IMR-90 (cell line): ENCODE data around the gene UQCRC1.

Experiments
- BHLHE40 ChIP-seq: fragments of 150-350 bp; IDR thresholded peaks from 2 replicates; pipeline ENCODE4 v1.6.1; 2016; ENCODE audit warnings: mild to moderate bottlenecking, low read depth, low read length
- CEBPB ChIP-seq: IDR thresholded peaks from 2 replicates; pipeline ENCODE4 v1.6.1; 2012; ENCODE audit warnings: low read depth, low read length, improper control_type of control experiment
- MAFK ChIP-seq: IDR thresholded peaks from 2 replicates; pipeline ENCODE4 v1.6.1; 2012; ENCODE audit warnings: low read depth, low read length, improper control_type of control experiment
- MAZ ChIP-seq: IDR thresholded peaks from 2 replicates; pipeline ENCODE4 v1.6.1; 2012; ENCODE audit warnings: low read depth, mild to moderate bottlenecking, low read length, improper control_type of control experiment, moderate library complexity, borderline replicate concordance
- POLR2A ChIP-seq: IDR thresholded peaks from 2 replicates; pipeline ENCODE4 v1.6.1; 2012; ENCODE audit warnings: mild to moderate bottlenecking, low read depth, low read length
- RCOR1 ChIP-seq: IDR thresholded peaks from 2 replicates; pipeline ENCODE4 v1.6.1; 2012; ENCODE audit warnings: mild to moderate bottlenecking, low read length, improper control_type of control experiment; ENCODE audit not compliant: insufficient replicate concordance
- TF ChIP-seq, protein P1 (sequence below): conservative IDR thresholded peaks from 2 replicates; pipeline ENCODE4 v1.5.1; 2012; ENCODE audit warnings: mild to moderate bottlenecking, low read depth, low read length, improper control_type of control experiment
- TF ChIP-seq, protein P2 (sequence below): fragments of 150-350 bp; IDR thresholded peaks from 2 replicates; pipeline ENCODE4 v1.6.1; 2017; ENCODE audit warnings: mild to moderate bottlenecking, antibody characterized with exemption, low read length, low read depth
- TF ChIP-seq, protein P3 (sequence below): fragments of 150-350 bp; IDR thresholded peaks from 2 replicates; pipeline ENCODE4 v1.6.1; 2016; ENCODE audit warnings: low read depth, mild to moderate bottlenecking, low read length, moderate library complexity, borderline replicate concordance

DNA sequence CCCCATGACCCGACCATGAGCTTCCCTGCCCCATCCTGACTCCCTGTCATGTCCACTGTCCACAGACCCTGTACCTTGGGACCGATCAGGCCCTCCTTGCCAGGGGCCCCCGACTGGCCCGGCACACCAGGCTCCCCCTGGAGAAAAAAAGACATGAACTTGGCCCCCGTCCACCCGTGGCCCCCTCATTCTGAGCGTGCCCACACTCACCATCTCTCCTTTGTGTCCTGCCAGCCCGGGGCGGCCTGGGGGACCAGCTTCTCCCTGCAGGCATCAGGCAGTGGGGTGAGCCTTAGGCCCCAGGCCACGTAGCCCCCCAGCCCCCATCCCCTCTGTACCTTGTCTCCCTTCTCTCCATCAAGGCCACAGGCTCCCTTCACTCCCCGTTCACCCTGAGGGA lies 41.9 kb downstream of the UQCRC1 start:
- TF ChIP-seq MAZ (no peak), MAFK (no peak), POLR2A (no peak), CEBPB (no peak), RCOR1 (no peak), BHLHE40 (no peak)
- TF ChIP-seq, protein P1, sequence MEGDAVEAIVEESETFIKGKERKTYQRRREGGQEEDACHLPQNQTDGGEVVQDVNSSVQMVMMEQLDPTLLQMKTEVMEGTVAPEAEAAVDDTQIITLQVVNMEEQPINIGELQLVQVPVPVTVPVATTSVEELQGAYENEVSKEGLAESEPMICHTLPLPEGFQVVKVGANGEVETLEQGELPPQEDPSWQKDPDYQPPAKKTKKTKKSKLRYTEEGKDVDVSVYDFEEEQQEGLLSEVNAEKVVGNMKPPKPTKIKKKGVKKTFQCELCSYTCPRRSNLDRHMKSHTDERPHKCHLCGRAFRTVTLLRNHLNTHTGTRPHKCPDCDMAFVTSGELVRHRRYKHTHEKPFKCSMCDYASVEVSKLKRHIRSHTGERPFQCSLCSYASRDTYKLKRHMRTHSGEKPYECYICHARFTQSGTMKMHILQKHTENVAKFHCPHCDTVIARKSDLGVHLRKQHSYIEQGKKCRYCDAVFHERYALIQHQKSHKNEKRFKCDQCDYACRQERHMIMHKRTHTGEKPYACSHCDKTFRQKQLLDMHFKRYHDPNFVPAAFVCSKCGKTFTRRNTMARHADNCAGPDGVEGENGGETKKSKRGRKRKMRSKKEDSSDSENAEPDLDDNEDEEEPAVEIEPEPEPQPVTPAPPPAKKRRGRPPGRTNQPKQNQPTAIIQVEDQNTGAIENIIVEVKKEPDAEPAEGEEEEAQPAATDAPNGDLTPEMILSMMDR, result no peak
- TF ChIP-seq, protein P2, sequence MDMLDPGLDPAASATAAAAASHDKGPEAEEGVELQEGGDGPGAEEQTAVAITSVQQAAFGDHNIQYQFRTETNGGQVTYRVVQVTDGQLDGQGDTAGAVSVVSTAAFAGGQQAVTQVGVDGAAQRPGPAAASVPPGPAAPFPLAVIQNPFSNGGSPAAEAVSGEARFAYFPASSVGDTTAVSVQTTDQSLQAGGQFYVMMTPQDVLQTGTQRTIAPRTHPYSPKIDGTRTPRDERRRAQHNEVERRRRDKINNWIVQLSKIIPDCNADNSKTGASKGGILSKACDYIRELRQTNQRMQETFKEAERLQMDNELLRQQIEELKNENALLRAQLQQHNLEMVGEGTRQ, result no peak
- TF ChIP-seq, protein P3, sequence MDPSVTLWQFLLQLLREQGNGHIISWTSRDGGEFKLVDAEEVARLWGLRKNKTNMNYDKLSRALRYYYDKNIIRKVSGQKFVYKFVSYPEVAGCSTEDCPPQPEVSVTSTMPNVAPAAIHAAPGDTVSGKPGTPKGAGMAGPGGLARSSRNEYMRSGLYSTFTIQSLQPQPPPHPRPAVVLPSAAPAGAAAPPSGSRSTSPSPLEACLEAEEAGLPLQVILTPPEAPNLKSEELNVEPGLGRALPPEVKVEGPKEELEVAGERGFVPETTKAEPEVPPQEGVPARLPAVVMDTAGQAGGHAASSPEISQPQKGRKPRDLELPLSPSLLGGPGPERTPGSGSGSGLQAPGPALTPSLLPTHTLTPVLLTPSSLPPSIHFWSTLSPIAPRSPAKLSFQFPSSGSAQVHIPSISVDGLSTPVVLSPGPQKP, result no peak
